ENCODE data around the gene MAP3K20.

- TF ChIP-seq, protein P1, sequence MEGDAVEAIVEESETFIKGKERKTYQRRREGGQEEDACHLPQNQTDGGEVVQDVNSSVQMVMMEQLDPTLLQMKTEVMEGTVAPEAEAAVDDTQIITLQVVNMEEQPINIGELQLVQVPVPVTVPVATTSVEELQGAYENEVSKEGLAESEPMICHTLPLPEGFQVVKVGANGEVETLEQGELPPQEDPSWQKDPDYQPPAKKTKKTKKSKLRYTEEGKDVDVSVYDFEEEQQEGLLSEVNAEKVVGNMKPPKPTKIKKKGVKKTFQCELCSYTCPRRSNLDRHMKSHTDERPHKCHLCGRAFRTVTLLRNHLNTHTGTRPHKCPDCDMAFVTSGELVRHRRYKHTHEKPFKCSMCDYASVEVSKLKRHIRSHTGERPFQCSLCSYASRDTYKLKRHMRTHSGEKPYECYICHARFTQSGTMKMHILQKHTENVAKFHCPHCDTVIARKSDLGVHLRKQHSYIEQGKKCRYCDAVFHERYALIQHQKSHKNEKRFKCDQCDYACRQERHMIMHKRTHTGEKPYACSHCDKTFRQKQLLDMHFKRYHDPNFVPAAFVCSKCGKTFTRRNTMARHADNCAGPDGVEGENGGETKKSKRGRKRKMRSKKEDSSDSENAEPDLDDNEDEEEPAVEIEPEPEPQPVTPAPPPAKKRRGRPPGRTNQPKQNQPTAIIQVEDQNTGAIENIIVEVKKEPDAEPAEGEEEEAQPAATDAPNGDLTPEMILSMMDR (IDR thresholded peaks at IDR 0.05): no peak
- TF ChIP-seq EP300 (IDR thresholded peaks at IDR 0.05): no peak
- TF ChIP-seq POLR2A (IDR thresholded peaks at IDR 0.05): no peak
These were observed 41.5 kb upstream of the MAP3K20 start for GRCh38 chr2:173034143-173034542.
